Cardiac fibroblast (primary cell): ENCODE measurements around the gene MOG.

Source experiments
- DNase-seq, 2 donors: peaks; one replicate each; pipeline versions ENCODE4 v3.0.0 to v3.0.0-alpha.2; 2010; ENCODE audit warnings: low read depth in 2 of 2
- H3K4me3 ChIP-seq, 2 donors: replicated peaks in 1 of 2; 1 replicate in 1 of 2; 2 replicates in 1 of 2; pipeline ENCODE4 v1.5.1; 2011; ENCODE audit warnings: low read depth in 2 of 2, low read length in 2 of 2, mild to moderate bottlenecking in 2 of 2, moderate library complexity in 1 of 2
- CTCF ChIP-seq: IDR thresholded peaks from one replicate; pipeline ENCODE4 v1.5.1; 2011; ENCODE audit warnings: low read depth, mild to moderate bottlenecking, low read length, inconsistent platforms

The MOG gene

GRCh38 chr6:29624520-29624961 is 32.4 kb upstream of the MOG start:
- no peak overlapping the region for H3K4me3 ChIP-seq
- TF ChIP-seq CTCF, result no peak
- DNase-seq, result no peak

GRCh38 chr6:29625337-29625930 is 31.5 kb upstream of the MOG start:
- TF ChIP-seq CTCF, result no peak
- DNase-seq, result no peak
- H3K4me3 ChIP-seq, result no peak overlapping the region

GRCh38 chr6:29626948-29627754 is 29.7 kb upstream of the MOG start:
- H3K4me3 ChIP-seq, result peak overlapping the region; percentile 66 to 88
- no peak for TF ChIP-seq CTCF
- no peak for DNase-seq

GRCh38 chr6:29627755-29628418 is 29.0 kb upstream of the MOG start:
- peak; percentile 84 to 95 for DNase-seq
- no peak for TF ChIP-seq CTCF
- H3K4me3 ChIP-seq, result peak overlapping the region; percentile 66 to 88

GRCh38 chr6:29628419-29629281 is 28.2 kb upstream of the MOG start:
- H3K4me3 ChIP-seq, result peak overlapping the region; percentile 66 to 88
- peak; percentile 73 to 80 for DNase-seq
- peak; percentile 92 for TF ChIP-seq CTCF

GRCh38 chr6:29629571-29629970 is 27.3 kb upstream of the MOG start:
- no peak overlapping the region for H3K4me3 ChIP-seq
- peak in 1 of 2 donors; percentile 55 for DNase-seq
- no peak for TF ChIP-seq CTCF
